GM18861 (cell line): ENCODE results near the gene ZNF700.
"Not testable (repeated sequence)": the region's sequence is repeated elsewhere in the genome, so short reads cannot be mapped to it uniquely, and the experiment has no call there.

Experiments used
- ATAC-seq: cut with Tn5 transposase; IDR thresholded peaks from one replicate; pipeline ENCODE4 v1.9.1; 2021; ENCODE audit not compliant: unreplicated experiment

The ZNF700 gene

GRCh38 chr19:11938383-11938782 lies 13.5 kb downstream of the ZNF700 start:
- not testable (repeated sequence) for ATAC-seq

GRCh38 chr19:11941361-11941887 lies 16.5 kb downstream of the ZNF700 start:
- not testable (repeated sequence) for ATAC-seq

GRCh38 chr19:11942008-11942842 lies 17.3 kb downstream of the ZNF700 start:
- ATAC-seq = no peak

GRCh38 chr19:11942843-11943108 lies 17.9 kb downstream of the ZNF700 start:
- no peak for ATAC-seq

- ATAC-seq = no peak
Measured at GRCh38 chr19:11944656-11945055, 19.7 kb downstream of the ZNF700 start.

- no peak for ATAC-seq
Measured at GRCh38 chr19:11948646-11949045, 23.7 kb downstream of the ZNF700 start.

GRCh38 chr19:11949201-11949600 lies 24.3 kb downstream of the ZNF700 start:
- ATAC-seq = no peak

- not testable (repeated sequence) for ATAC-seq
Measured at GRCh38 chr19:11949614-11950080, 24.7 kb downstream of the ZNF700 start.

- no peak for ATAC-seq
Measured at GRCh38 chr19:11950312-11950711, 25.4 kb downstream of the ZNF700 start.

GRCh38 chr19:11963566-11964355 lies 38.9 kb downstream of the ZNF700 start:
- peak; percentile 34 for ATAC-seq

GRCh38 chr19:11964496-11964857 lies 39.6 kb downstream of the ZNF700 start:
- ATAC-seq = no peak

- ATAC-seq = peak; percentile 71
Measured at GRCh38 chr19:11964858-11965645, 40.1 kb downstream of the ZNF700 start, which contains the start of gene ZNF763. TSS of gene ZNF763 (plus strand) at chr19:11965040. CDS start at chr19:11965209, 169 bp downstream.

GRCh38 chr19:11970174-11970573 lies 45.3 kb downstream of the ZNF700 start:
- ATAC-seq = no peak

- no peak for ATAC-seq
Measured at GRCh38 chr19:11971041-11971440, 46.1 kb downstream of the ZNF700 start.

GRCh38 chr19:11973019-11973810 lies 48.3 kb downstream of the ZNF700 start:
- no peak for ATAC-seq

- no peak for ATAC-seq
Measured at GRCh38 chr19:11978492-11979100, 53.7 kb downstream of the ZNF700 start.

GRCh38 chr19:11979527-11979926 lies 54.6 kb downstream of the ZNF700 start:
- ATAC-seq = no peak

GRCh38 chr19:11982526-11982925 lies 57.6 kb downstream of the ZNF700 start:
- no peak for ATAC-seq

- no peak for ATAC-seq
Measured at GRCh38 chr19:11984986-11985385, 60.1 kb downstream of the ZNF700 start.

GRCh38 chr19:11986754-11987153 lies 61.8 kb downstream of the ZNF700 start:
- no peak for ATAC-seq
